VCaP (cell line): ENCODE measurements around the gene MGAT3.

ENCODE experiments used
- H3K27ac ChIP-seq: fragments of 450-650 bp; 2 replicates; pipeline ENCODE4 v1.5.1; 2017
- TF ChIP-seq, protein P1 (sequence below): fragments of 450-650 bp; conservative IDR thresholded peaks from 2 replicates; pipeline ENCODE4 v1.5.1; 2017; ENCODE audit warnings: mild to moderate bottlenecking, moderate library complexity

The MGAT3 gene

GRCh38 chr22:39429916-39430575 lies 26.8 kb upstream of the MGAT3 start:
- TF ChIP-seq, protein P1, sequence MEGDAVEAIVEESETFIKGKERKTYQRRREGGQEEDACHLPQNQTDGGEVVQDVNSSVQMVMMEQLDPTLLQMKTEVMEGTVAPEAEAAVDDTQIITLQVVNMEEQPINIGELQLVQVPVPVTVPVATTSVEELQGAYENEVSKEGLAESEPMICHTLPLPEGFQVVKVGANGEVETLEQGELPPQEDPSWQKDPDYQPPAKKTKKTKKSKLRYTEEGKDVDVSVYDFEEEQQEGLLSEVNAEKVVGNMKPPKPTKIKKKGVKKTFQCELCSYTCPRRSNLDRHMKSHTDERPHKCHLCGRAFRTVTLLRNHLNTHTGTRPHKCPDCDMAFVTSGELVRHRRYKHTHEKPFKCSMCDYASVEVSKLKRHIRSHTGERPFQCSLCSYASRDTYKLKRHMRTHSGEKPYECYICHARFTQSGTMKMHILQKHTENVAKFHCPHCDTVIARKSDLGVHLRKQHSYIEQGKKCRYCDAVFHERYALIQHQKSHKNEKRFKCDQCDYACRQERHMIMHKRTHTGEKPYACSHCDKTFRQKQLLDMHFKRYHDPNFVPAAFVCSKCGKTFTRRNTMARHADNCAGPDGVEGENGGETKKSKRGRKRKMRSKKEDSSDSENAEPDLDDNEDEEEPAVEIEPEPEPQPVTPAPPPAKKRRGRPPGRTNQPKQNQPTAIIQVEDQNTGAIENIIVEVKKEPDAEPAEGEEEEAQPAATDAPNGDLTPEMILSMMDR = no peak

GRCh38 chr22:39430576-39431150 lies 26.1 kb upstream of the MGAT3 start:
- TF ChIP-seq, protein P1 = no peak
- no peak overlapping the region for H3K27ac ChIP-seq

More at GRCh38 chr22:39429916-39430575, 26.8 kb upstream of the MGAT3 start:
- H3K27ac ChIP-seq = no peak overlapping the region

DNA sequence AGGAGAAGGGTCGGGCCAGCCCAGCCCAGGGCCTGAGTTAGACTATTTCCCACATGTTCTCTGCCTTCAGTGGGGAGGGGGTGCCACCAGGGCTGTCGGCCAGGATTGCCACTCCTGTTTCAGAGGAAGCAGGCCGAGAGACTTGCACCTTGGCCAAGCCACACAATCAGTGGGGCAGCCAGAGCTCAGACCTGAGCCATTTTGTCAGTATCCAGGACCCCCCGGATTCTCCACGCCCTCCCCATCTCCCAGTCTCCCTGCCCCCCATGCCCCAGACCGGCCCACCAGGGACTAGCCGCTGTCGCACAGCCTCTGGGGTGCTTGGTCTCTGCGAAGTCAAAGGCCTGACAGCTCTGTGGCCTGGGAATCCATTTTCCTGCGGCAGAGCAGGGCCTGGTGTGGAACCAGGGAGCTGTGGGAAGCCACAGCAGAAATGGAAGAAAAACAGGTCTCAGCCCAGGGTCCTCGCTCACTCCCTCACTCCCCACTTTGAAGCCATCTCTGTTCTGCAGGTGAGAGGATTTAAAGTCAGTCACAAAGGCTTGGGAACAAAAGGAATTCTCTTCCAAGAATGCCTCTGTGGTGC lies 25.5 kb upstream of the MGAT3 start:
- no peak overlapping the region for H3K27ac ChIP-seq
- TF ChIP-seq, protein P1 = no peak

DNA sequence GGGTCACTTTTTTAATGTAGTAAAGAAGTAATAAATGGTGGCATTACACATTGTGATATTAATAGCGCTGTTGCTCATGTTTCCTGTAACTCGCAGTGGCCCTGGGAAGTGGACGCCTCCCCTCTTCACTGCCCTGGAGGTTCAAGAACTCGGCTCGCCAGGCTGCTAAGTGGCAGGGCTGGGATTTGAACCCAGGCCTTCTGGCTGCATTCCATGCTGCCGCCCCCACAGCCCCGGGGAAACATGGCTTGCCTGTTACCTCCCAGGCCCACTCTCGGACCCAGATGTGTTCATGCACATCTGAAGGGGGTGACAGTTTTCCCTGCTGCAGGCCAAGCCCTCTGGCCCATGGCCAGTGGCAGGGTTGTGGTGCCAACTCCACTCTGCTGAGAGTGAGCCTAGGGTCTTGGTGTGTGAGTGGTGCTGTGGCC lies 25.0 kb upstream of the MGAT3 start:
- TF ChIP-seq, protein P1 = no peak
- H3K27ac ChIP-seq = no peak overlapping the region

DNA sequence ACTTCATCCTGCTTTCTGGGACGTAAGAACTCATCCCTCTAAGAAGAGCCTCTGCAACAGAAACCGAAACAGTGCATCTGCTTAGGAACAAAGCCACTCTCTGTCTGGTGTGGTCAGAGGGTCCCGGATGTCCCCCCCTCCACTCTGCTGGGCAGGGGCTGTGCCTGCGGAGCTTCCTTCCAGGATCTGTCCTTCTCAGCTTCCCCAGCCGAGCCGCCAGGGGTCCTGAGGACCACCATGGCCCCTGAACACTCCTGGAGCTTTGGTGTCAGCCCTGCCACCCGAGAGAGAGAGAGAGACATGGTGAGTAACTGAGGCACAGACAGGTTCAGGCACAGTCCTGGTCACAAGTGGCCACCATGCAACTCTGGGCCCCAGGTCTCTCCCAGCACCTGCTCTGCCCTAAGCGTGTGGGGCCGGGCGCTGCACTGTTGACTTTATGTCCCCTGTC lies 24.4 kb upstream of the MGAT3 start:
- TF ChIP-seq, protein P1 = no peak
- no peak overlapping the region for H3K27ac ChIP-seq

DNA sequence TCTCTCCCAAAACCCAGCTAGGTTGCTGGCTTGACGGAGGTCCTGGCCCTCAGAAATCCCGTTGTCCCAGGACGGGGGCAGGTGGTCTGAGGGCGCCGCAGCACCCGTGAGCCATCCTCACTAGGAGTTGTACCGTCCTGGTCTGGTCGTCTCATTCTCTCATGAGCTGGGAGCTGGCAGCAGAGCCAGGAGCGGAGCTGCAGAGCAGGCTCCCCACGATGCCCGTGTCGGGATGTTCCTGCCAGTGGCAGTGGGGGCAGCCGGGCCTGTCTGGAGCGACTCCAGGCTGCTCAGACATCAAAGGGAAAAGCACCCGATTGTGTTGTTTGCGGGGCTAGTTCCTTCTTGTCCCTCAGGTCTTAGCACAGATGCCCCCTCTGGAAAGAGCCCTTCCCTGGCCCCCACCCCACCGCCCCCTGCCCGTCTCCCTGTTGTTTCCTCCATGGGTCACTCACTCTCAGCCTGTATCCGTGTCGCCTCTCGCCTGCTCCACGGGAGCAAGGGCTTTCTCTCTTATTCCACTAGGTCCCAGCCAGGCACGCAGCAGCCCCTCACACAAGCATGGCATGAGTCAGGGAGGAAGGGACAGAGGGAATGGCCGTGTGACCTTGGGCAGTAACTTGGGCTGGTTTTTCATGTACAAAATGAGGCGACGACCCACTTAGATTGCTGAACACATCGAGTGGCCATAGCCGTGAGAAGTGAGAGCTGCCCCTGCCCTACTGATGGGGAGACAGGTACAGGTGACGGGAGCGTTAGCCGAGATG lies 23.2 kb upstream of the MGAT3 start:
- TF ChIP-seq, protein P1 = no peak
- H3K27ac ChIP-seq = no peak overlapping the region

- TF ChIP-seq, protein P1 = no peak
- H3K27ac ChIP-seq = no peak overlapping the region
These were observed 22.6 kb upstream of the MGAT3 start for GRCh38 chr22:39434243-39434653.
